HEK293 (cell line): ENCODE data around the gene POU5F2.

ENCODE experiments used
- CTCF ChIP-seq: fragments of 450-650 bp; formaldehyde crosslinking; IDR thresholded peaks from 2 replicates; pipeline ENCODE4 v1.5.1; 2016; ENCODE audit warnings: missing biosample characterization, missing genetic modification characterization
- KLF7 ChIP-seq: fragments of 450-650 bp; formaldehyde crosslinking; IDR thresholded peaks from 2 replicates; pipeline ENCODE4 v1.5.1; 2016; ENCODE audit warnings: missing biosample characterization, missing genetic modification characterization, borderline replicate concordance
- YY1 ChIP-seq: fragments of 450-650 bp; formaldehyde crosslinking; IDR thresholded peaks from 2 replicates; pipeline ENCODE4 v1.5.1; 2018; ENCODE audit warnings: missing biosample characterization, missing genetic modification characterization
- TF ChIP-seq, protein P1 (sequence below): fragments of 450-650 bp; formaldehyde crosslinking; IDR thresholded peaks from 2 replicates; pipeline ENCODE4 v1.5.1; 2016; ENCODE audit warnings: missing biosample characterization, missing genetic modification characterization

DNA sequence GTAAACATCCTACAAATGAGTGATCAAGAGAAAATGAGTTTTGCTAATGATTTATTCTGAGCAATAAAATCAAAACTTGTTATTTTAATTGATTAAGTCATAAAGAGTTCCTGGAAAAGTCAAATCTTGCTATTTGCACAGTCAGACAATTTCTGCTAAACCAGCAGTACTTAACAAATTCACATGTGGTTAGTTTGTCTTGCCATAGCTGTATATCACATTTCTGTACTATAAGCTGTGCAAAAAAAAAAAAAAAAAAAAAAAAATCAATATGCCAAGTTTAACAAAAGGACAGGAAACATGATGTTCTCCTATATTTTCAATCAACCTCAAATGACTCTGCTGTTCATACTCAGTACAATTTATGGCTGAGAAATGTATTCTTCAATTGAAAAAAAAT is 24.9 kb downstream of the POU5F2 start:
- TF ChIP-seq CTCF (tag by site-specific recombination) (no peak), YY1 (tag by site-specific recombination) (no peak), KLF7 (no peak)
- TF ChIP-seq, protein P1, sequence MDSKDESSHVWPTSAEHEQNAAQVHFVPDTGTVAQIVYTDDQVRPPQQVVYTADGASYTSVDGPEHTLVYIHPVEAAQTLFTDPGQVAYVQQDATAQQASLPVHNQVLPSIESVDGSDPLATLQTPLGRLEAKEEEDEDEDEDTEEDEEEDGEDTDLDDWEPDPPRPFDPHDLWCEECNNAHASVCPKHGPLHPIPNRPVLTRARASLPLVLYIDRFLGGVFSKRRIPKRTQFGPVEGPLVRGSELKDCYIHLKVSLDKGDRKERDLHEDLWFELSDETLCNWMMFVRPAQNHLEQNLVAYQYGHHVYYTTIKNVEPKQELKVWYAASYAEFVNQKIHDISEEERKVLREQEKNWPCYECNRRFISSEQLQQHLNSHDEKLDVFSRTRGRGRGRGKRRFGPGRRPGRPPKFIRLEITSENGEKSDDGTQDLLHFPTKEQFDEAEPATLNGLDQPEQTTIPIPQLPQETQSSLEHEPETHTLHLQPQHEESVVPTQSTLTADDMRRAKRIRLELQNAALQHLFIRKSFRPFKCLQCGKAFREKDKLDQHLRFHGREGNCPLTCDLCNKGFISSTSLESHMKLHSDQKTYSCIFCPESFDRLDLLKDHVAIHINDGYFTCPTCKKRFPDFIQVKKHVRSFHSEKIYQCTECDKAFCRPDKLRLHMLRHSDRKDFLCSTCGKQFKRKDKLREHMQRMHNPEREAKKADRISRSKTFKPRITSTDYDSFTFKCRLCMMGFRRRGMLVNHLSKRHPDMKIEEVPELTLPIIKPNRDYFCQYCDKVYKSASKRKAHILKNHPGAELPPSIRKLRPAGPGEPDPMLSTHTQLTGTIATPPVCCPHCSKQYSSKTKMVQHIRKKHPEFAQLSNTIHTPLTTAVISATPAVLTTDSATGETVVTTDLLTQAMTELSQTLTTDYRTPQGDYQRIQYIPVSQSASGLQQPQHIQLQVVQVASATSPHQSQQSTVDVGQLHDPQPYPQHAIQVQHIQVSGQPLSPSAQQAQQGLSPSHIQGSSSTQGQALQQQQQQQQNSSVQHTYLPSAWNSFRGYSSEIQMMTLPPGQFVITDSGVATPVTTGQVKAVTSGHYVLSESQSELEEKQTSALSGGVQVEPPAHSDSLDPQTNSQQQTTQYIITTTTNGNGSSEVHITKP (tag by site-specific recombination): no peak
